ENCODE data around the gene TAS2R41. TPM values are rescaled to one million over a fixed set of nuclear protein-coding genes. Genes with fewer than 3 reads are reported as not detected.

Gene TAS2R41, protein sequence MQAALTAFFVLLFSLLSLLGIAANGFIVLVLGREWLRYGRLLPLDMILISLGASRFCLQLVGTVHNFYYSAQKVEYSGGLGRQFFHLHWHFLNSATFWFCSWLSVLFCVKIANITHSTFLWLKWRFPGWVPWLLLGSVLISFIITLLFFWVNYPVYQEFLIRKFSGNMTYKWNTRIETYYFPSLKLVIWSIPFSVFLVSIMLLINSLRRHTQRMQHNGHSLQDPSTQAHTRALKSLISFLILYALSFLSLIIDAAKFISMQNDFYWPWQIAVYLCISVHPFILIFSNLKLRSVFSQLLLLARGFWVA
- polyA plus RNA-seq (ENCODE audit: insufficient read length in 10 of 10): not detected
- long read RNA-seq, donor 1: 0 reads
- long read RNA-seq, donor 2: 0 reads
- long read RNA-seq, donor 3: 0 reads
- long read RNA-seq, donor 4: 0 reads
- long read RNA-seq, donor 5: 0 reads
- long read RNA-seq, donor 6: 0 reads
- long read RNA-seq, donor 7: 0 reads
- long read RNA-seq, donor 8: 0 reads
- long read RNA-seq, donor 9: 0 reads

DNA sequence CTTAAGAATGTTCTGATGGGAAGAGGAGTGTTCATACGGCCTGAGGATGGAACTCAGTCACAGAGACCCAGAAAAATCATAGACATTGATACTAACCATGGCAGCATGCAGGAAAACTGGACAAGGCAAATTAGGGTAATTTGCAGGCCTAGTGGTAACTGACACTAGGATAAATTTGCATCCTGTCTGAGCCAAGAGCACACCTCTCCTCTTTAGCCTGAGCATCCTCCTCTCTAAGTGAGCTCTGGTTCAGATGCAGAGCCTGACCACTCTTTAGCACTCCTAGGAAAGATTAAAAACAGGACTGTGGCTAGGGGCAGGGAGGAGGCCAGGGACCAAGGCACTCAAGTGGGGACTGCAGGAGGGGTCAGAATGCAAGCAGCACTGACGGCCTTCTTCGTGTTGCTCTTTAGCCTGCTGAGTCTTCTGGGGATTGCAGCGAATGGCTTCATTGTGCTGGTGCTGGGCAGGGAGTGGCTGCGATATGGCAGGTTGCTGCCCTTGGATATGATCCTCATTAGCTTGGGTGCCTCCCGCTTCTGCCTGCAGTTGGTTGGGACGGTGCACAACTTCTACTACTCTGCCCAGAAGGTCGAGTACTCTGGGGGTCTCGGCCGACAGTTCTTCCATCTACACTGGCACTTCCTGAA lies at the start of gene TAS2R41:
Gene TAS2R41 (plus strand): TSS at position 373 of the 650 bp plus-strand sequence. CDS start 0 bp downstream, at position 373.
- no peak for DNase-seq

DNA sequence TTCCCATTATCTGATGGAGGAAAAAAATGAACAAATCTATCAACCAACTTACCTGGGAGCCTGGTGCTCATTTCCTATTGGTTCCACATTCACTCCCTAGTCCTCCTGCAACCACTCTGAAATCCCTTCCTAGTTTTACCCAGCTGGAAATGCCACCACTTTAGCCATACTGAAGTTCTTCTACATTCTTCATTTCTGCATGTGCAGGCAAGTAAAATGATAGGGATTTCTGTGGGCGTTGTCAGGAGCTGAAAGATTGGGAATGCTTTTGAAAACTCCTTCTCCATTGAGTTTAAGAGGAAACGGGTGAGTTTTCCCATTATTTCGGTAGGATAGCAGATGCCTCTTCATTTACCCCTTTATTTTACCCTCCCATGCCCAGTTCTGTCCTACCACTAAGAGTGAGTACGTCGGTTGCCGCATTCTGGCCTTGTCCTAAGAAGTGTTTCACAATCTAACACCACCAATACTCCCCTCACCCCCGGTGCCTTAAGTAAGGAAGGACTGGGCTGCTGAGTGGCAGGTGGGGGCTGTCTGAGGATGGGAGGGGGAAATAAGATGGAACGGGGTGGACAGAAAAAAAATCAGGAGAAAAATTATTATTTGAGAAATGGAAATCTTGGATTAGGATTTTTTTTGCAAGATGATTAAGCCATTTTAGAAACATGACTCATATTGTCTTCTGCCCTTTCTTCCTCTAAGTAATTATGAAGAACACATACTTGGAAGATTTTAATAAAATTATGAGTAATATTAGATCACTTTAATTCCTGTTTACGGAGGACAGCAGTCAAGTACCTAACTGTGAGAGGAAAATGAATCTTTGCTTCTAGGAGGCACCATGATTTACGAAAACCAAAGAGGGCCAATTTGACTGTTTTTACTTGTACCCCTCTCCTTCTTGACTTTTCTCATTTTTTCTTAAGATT lies 47.6 kb upstream of the TAS2R41 start:
- no peak for DNase-seq

DNA sequence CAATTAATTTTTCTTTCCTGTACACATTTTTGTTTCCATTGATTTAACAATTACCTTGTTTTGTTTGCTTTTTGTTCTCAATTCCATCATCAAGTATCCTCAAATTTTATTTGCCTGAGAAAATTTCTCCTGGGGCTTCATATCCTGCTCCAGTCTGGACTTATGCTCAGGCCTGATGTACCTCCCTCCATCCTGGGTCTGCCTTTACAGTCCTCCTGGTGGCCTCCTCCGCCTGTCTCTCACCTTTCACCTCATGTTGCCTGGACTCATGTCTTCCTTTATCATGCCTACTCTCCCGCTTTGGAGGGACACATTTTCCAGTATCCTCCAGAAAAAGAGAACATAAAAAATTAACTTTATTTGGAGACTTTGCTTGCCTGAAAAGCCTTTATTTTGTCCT lies 46.6 kb upstream of the TAS2R41 start:
- no peak for DNase-seq

DNA sequence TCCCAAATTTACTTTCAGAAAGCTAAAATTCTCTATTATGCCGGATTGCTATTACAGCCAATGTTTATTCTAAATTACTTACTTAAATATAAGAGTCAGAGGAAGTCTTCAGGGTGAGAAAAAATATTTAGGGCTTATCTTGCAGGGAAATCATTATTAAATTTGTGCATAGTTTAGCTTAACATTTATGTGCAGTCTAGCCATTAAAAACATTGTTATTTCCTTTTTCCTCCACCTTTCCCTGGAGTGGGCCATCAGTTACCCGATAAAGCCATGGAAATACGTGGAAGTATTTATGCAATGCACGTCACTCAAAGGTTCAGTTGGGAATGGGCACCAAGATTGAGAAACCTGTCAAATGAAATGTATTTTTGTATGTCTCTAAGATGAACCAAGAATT lies 43.9 kb upstream of the TAS2R41 start:
- DNase-seq: no peak

- DNase-seq: peak in 1 of 3 donors; percentile 48
These were observed 43.0 kb upstream of the TAS2R41 start for GRCh38 chr7:143434660-143435059.

DNA sequence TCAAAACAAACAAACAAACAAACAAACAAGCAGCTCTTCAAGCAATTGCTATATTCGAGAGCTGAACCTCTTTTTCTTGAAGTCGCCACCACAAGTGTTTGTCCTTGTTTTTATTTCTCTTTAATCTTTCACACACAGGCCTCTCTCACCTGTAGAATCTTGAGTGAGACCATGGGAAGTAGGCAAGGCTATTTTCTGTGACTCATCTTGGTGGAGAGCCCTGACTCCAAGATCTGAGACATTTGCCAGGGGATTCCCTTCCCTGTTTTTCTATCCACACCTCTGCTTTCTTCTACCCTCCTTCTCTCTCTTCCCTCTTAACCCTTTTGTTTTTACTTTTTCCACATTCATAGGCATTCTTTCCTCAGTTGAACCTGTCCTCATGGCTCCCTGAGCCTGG lies 42.4 kb upstream of the TAS2R41 start:
- no peak for DNase-seq

DNA sequence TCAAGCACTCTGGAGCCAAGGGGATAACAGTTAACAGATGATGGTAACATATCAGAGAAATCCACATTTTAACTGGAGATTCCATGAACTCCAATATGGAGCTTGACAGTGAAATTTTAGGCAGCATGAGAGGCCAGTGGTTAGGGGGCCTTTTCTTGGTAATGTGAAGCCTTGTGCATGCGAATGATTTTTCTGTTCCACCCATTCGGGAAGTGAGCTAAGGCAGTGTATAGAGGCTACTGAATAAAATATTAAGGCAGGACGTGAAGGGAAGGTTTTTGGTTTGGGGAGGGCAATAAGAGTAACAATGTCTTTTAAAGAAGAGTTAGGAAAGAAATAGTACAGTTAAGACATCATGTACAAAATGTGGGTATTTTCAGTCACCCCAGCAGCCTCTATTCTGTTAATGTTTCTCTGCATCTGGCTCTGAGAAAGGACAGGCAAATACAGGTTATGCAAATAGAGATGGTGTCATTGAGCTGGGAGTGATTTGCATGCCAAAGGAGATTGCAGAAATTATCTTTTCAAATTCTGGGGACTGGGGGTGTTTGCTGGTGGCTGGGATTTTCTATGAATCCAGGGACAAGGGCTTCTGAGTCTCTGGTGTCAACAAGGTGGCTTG lies 41.2 kb upstream of the TAS2R41 start:
- DNase-seq: no peak

DNA sequence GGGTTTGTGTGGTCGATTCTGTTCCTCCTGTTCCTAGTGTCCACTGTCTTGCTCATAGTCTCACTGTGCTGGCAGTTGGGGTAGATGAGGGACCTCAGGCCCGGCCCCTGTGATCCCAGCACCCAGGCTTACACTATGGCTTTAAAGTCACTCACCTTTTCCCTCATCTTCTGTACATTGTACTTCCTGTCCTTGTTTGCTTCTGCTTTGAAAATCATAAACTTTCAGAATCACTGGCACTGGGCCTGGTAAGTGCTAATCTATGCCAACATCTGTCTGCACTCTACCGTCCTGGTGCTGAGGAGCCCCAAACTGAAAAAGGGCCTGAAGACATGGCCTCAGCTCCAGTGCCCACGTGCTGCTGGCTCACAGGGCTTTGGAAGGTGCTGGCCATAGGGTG lies 40.1 kb upstream of the TAS2R41 start:
- DNase-seq: no peak

GRCh38 chr7:143439866-143440265 lies 37.8 kb upstream of the TAS2R41 start:
- DNase-seq: no peak

GRCh38 chr7:143443153-143443552 lies 34.5 kb upstream of the TAS2R41 start, which contains the start of gene TAS2R60:
Gene TAS2R60 (plus strand): TSS chr7:143443453. CDS start chr7:143443453, 0 bp downstream.
- DNase-seq: no peak

DNA sequence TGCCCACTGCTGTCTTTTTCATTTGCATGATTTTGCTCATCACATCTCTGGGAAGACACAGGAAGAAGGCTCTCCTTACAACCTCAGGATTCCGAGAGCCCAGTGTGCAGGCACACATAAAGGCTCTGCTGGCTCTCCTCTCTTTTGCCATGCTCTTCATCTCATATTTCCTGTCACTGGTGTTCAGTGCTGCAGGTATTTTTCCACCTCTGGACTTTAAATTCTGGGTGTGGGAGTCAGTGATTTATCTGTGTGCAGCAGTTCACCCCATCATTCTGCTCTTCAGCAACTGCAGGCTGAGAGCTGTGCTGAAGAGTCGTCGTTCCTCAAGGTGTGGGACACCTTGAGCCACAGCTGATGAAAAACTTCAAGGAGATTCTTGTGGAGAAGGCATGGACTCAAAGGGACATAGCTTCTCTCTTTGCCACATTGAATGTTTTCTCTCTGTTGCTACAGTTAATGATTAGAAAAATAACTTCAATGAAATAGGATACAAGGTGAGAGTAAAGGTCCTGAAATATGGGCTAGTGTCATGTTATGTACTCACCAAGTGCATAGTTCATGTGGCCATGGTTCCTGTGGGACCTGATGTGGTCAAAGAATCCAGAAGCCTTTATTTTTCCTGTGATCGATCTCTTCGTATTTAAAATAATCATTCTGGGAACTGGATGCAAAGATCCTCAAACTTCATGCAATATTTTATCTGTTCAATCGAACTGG lies 33.5 kb upstream of the TAS2R41 start:
- no peak for DNase-seq

DNA sequence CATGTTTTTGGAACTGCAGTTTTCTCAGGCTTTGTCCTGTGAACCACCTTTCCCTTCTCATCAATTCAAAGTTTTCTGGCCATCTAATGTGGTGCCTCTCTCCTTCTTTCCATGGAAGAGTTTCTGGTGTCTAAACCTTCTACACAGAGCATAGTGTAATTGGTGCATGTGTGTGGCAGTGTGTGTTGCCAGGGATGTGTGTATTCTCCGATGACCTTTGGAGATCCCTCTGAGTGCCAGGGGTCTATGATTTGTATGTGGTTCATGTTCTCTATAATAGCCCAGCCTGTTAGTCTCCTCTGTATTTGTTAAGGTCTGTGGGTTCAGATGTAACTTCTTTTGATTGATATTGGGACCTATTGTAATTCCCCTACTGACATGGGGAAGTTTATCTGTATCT lies 32.9 kb upstream of the TAS2R41 start:
- DNase-seq: no peak

DNA sequence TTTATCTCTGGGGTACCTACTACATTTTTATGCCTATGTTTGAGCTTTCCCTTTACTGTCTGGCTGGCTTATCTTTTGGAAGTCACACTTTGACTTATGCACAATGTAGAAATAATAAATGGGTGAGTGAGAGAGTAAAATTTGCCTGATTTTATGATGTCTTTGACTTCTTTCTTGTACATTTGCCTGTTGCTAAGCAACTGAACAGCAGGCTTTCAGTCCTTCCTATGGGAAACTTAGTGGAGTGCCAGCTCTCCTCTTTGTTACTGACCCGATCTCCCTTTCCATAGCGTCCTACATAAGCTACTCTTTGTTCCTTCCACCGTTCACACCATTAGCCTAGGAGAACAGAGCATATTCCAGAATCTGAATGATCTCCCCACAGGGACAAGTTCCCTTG lies 30.2 kb upstream of the TAS2R41 start:
- peak in 1 of 3 donors; percentile 17 for DNase-seq

DNA sequence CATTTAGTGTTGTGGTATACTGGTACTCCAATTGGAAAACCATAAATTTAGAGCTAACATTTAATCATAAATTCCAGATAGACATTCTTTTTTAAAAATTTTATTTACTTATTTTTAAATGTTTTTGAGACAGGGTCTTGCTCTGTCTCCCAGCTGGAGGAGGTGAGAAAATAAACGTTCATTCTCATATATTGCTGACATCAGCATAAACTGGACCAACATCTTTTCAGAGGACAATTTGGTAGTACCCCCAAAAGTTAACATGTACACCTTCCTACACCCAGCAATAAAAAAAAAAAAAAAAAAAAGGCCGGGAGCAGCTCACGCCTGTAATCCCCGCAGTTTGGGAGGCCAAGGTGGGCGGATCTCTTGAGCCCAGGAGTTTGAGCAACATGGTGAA lies 29.2 kb upstream of the TAS2R41 start:
- no peak for DNase-seq

GRCh38 chr7:143449793-143450192 lies 27.9 kb upstream of the TAS2R41 start:
- no peak for DNase-seq

GRCh38 chr7:143451122-143451521 lies 26.6 kb upstream of the TAS2R41 start:
- DNase-seq: no peak

DNA sequence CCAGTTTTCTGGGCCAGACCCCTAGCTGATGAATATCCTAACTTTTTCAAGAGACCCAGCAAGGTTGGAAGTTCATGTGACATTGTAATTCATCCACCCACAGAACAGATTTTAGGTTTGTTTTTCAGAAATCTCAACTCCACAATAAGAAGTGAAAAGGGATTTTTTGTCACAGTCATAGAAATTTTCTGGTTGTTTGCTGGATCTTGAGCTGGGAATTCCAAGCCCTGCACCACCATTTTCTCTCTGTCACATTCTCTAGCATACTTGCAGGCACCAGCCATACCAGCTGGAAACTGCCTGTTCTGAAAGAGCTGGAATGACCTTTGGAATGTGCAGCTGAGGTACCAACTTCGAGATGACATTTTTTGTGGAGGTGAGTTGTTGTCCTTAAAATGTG lies 25.9 kb upstream of the TAS2R41 start:
- DNase-seq: no peak

GRCh38 chr7:143452495-143452894 lies 25.2 kb upstream of the TAS2R41 start:
- DNase-seq: no peak

DNA sequence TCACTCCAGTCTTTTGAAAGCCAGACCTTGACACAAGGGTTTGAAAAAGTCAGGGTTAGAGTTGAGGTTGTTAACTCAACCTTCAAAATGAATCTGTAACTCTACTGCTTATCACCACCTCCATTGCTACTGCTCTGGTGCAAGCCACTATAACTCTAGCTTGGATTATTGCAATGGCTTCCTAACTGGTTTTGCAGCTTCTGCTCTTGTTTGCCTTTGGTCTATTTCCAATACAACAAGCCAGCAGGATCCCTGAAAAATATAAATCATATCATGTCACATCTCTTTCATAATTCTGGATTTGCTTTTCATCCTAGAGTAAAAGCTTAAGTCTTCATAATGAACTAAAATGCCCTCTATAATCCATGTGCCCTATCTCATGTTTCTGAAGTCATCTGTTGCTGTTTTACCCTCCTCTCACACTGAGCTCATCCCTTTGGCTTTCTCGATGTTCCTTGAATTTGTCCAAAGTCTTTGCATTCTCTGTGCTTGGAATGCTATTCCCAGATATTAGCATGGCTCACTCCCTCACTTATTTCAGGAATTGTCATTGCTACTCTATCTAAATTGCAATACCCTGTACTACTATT lies 23.5 kb upstream of the TAS2R41 start:
- no peak for DNase-seq

DNA sequence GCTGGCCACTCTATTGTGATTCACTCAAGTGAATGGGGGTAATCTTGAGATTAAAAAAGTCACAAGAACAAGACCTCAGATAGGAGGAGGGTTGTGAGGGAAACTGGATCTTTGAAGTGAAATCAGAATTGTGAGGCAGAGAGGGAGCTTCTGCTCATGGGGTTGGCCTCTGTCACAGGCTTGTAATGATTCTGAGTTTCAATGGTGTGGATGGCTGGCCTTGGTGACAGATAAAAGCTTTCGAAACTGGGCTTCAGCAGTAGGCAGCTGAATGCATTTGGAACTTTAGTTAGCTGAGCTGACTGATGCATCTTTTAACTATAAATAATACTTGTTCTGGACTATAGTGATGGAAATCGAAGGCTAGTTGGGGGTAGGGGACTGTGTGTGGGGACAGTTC lies 22.2 kb upstream of the TAS2R41 start:
- no peak for DNase-seq
